Ishikawa (cell line): ENCODE results near the gene PUSL1.

Experiments used
- CEBPB ChIP-seq: IDR thresholded peaks from 2 replicates; pipeline ENCODE4 v1.6.1; 2012
- CREB1 ChIP-seq: IDR thresholded peaks from 2 replicates; pipeline ENCODE4 v1.6.1; 2012; ENCODE audit warnings: low read depth
- EGR1 ChIP-seq: IDR thresholded peaks from 2 replicates; pipeline ENCODE4 v1.6.1; 2012
- EP300 ChIP-seq: IDR thresholded peaks from 2 replicates; pipeline ENCODE4 v1.6.1; 2012; ENCODE audit warnings: borderline replicate concordance
- FOXM1 ChIP-seq: IDR thresholded peaks from 2 replicates; pipeline ENCODE4 v1.6.1; 2012; ENCODE audit warnings: low read depth, borderline replicate concordance
- MAX ChIP-seq: IDR thresholded peaks from 2 replicates; pipeline ENCODE4 v1.6.1; 2012
- NFIC ChIP-seq: IDR thresholded peaks from 2 replicates; pipeline ENCODE4 v1.6.1; 2012
- TAF1 ChIP-seq: IDR thresholded peaks from 2 replicates; pipeline ENCODE4 v1.6.1; 2012; ENCODE audit warnings: low read depth, mild to moderate bottlenecking
- TCF12 ChIP-seq: IDR thresholded peaks from 2 replicates; pipeline ENCODE4 v1.6.1; 2012; ENCODE audit warnings: low read depth
- TEAD4 ChIP-seq: IDR thresholded peaks from 2 replicates; pipeline ENCODE4 v1.6.1; 2012
- USF1 ChIP-seq: IDR thresholded peaks from 2 replicates; pipeline ENCODE4 v1.6.1; 2012
- YY1 ChIP-seq: IDR thresholded peaks from 2 replicates; pipeline ENCODE4 v1.6.1; 2012; ENCODE audit warnings: low read depth
- ZBTB7A ChIP-seq: IDR thresholded peaks from 2 replicates; pipeline ENCODE4 v1.6.1; 2012; ENCODE audit warnings: low read depth
- TF ChIP-seq, protein P1 (sequence below): IDR thresholded peaks from 2 replicates; pipeline ENCODE4 v1.6.1; 2012; ENCODE audit warnings: low read depth, mild to moderate bottlenecking

Gene PUSL1

GRCh38 chr1:1335792-1336248 lies 27.4 kb downstream of the PUSL1 start:
- no peak for TF ChIP-seq ZBTB7A
- TF ChIP-seq USF1, result no peak
- TF ChIP-seq TAF1, result no peak
- TF ChIP-seq EGR1, result no peak
- TF ChIP-seq CEBPB, result no peak
- no peak for TF ChIP-seq YY1
- no peak for TF ChIP-seq TEAD4
- no peak for TF ChIP-seq TCF12
- TF ChIP-seq FOXM1, result no peak
- no peak for TF ChIP-seq EP300

- TF ChIP-seq USF1, result no peak
- TF ChIP-seq, protein P1, sequence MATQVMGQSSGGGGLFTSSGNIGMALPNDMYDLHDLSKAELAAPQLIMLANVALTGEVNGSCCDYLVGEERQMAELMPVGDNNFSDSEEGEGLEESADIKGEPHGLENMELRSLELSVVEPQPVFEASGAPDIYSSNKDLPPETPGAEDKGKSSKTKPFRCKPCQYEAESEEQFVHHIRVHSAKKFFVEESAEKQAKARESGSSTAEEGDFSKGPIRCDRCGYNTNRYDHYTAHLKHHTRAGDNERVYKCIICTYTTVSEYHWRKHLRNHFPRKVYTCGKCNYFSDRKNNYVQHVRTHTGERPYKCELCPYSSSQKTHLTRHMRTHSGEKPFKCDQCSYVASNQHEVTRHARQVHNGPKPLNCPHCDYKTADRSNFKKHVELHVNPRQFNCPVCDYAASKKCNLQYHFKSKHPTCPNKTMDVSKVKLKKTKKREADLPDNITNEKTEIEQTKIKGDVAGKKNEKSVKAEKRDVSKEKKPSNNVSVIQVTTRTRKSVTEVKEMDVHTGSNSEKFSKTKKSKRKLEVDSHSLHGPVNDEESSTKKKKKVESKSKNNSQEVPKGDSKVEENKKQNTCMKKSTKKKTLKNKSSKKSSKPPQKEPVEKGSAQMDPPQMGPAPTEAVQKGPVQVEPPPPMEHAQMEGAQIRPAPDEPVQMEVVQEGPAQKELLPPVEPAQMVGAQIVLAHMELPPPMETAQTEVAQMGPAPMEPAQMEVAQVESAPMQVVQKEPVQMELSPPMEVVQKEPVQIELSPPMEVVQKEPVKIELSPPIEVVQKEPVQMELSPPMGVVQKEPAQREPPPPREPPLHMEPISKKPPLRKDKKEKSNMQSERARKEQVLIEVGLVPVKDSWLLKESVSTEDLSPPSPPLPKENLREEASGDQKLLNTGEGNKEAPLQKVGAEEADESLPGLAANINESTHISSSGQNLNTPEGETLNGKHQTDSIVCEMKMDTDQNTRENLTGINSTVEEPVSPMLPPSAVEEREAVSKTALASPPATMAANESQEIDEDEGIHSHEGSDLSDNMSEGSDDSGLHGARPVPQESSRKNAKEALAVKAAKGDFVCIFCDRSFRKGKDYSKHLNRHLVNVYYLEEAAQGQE, result no peak
- TF ChIP-seq TCF12, result no peak
- TF ChIP-seq YY1, result no peak
- no peak for TF ChIP-seq EGR1
- TF ChIP-seq TAF1, result no peak
Measured at GRCh38 chr1:1336446-1336845, 28.0 kb downstream of the PUSL1 start.

- TF ChIP-seq TEAD4, result no peak
- no peak for TF ChIP-seq EP300
- TF ChIP-seq USF1, result no peak
- no peak for TF ChIP-seq EGR1
- TF ChIP-seq MAX, result no peak
- no peak for TF ChIP-seq NFIC
- TF ChIP-seq TAF1, result no peak
- no peak for TF ChIP-seq CREB1
- TF ChIP-seq, protein P1, result no peak
- no peak for TF ChIP-seq TCF12
- no peak for TF ChIP-seq CEBPB
Measured at GRCh38 chr1:1336931-1337792, 28.8 kb downstream of the PUSL1 start.

DNA sequence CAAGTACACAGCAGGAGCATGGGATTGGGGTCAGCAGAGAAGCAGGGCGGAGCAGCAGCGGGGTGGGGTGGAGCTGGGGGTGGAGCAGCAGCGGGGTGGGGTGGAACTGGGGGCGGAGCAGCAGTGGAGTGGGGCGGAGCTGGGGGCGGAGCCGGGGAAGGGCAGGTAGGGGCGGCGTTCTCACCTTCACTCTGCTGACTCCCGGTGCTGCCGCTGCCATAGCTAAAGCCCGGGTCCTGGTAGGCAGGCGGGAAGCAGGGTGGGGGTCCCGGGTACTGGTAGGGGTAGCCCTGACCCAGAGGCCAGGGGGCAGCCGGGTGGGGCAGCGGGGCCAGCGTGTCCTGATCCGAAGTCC lies 29.4 kb downstream of the PUSL1 start:
- TF ChIP-seq TAF1 (no peak), USF1 (no peak), TEAD4 (no peak), MAX (no peak), NFIC (no peak), EGR1 (no peak), EP300 (no peak)
- TF ChIP-seq, protein P1, result no peak
